OCI-LY7 (cell line): Measurements from ENCODE around the gene PHF14.

Experiments
- CTCF ChIP-seq: fragments of 200-600 bp; sonication (generic); conservative IDR thresholded peaks from 2 replicates; pipeline ENCODE4 v1.5.1; 2014; ENCODE audit warnings: mild to moderate bottlenecking, antibody characterized with exemption, low read length, moderate library complexity, mixed read lengths
- EZH2phosphoT487 ChIP-seq: fragments of 200-600 bp; sonication (generic); IDR thresholded peaks from 2 replicates; pipeline ENCODE4 v1.6.1; 2018; ENCODE audit warnings: low read depth, borderline replicate concordance, mild to moderate bottlenecking, mixed run types, antibody characterized with exemption, low read length, moderate library complexity, mixed read lengths

- no peak for TF ChIP-seq CTCF
- no peak for TF ChIP-seq EZH2phosphoT487
Measured at GRCh38 chr7:10931161-10931560, 42.5 kb upstream of the PHF14 start.
